Left hindlimb (tissue), 1 donor: ENCODE results near the gene ADTRP.
"Not testable (repeated sequence)": the region's sequence is repeated elsewhere in the genome, so short reads cannot be mapped to it uniquely, and the experiment has no call there.

Experiments
- DNase-seq: peaks from one replicate; pipeline ENCODE4 v3.0.0-alpha.2; 2018

The ADTRP gene

GRCh38 chr6:11802886-11803590, 24.4 kb upstream of the ADTRP start:
- no peak for DNase-seq

GRCh38 chr6:11800531-11800930, 21.9 kb upstream of the ADTRP start:
- DNase-seq = not testable (repeated sequence)

- DNase-seq = no peak
Observed at GRCh38 chr6:11798538-11798937, 19.9 kb upstream of the ADTRP start.

- DNase-seq = no peak
Observed at GRCh38 chr6:11798096-11798495, 19.5 kb upstream of the ADTRP start.

- DNase-seq = no peak
Observed at GRCh38 chr6:11796829-11797228, 18.2 kb upstream of the ADTRP start.

DNA sequence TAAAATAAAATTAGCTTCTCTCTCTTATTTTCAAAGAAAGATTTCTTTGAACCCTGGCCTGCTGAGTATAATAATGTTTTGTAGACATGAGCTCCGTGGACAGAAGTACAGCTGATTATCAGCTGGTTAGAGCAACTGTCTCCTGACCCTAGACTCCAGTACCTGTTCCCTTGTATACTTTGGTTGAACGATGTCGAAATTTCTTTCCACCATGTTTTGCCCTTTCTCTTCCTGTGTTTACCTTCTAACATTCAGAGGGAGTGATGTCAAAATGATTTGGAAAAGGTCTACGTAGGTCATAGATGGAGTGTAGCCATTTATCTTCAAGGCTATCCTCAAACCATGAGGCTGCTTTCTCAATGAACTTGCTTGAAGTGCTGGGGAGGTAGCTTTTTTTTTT, 16.8 kb upstream of the ADTRP start:
- DNase-seq = no peak

DNA sequence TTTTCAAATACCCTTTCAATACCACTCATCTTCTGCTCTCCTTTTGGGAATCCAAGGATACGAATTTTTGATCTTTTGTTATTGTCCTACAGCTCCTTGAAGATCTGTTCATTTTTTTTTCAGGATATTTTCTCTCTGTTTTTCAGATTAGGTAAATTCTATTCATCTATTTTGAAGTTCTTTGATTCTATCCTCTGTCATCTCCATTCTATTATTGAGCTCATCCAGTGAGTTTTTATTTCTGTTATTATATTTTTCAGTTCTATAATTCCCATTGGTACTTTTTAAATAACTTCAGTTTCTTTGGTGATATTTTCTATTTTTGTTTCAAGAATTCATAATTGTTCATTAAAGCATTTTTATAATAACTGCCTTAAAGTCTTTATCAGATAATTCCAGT, 14.7 kb upstream of the ADTRP start:
- no peak for DNase-seq

GRCh38 chr6:11791354-11792107, 12.9 kb upstream of the ADTRP start:
- DNase-seq = no peak

DNA sequence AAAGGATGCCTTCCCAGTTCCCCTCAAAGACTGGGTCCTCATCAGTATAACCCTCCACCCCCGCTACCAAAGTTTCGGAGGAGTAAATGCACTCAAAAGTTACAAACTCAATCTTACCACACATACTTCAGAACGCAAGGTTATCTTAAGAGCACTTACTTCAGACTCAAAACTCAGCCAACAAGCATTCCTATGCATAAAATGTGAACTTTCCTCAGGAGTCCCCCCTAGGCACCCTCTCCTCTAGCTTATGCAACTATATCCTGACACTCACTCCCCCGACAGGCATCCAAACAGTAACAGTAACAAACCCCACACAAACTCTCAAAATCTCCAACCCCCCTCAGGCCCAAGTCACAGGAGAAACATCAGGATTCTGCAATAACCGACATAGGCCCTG, 11.1 kb upstream of the ADTRP start:
- no peak for DNase-seq

- no peak for DNase-seq
Observed at GRCh38 chr6:11788043-11788442, 9.4 kb upstream of the ADTRP start.

- DNase-seq = no peak
Observed at GRCh38 chr6:11785774-11786579, 7.4 kb upstream of the ADTRP start.

DNA sequence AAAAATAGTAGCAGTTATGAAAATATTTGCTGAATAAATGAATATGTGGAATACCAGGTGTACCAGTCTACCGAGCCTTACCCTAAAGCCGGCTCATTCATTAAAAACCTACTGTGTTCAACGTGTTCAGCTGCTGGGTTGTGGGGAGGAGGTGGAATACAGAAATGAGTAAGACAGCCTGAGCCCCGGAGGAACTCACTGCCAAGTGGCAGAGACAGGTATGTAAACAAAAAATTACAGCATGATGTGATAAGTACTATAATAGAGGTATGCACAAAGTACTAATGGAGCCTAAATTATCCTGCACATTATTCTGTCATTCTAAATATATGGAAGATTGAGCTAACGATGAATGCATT, 6.8 kb upstream of the ADTRP start:
- DNase-seq = no peak

- DNase-seq = no peak
Observed at GRCh38 chr6:11784341-11784740, 5.7 kb upstream of the ADTRP start.

- no peak for DNase-seq
Observed at GRCh38 chr6:11783524-11784064, 5.0 kb upstream of the ADTRP start.

DNA sequence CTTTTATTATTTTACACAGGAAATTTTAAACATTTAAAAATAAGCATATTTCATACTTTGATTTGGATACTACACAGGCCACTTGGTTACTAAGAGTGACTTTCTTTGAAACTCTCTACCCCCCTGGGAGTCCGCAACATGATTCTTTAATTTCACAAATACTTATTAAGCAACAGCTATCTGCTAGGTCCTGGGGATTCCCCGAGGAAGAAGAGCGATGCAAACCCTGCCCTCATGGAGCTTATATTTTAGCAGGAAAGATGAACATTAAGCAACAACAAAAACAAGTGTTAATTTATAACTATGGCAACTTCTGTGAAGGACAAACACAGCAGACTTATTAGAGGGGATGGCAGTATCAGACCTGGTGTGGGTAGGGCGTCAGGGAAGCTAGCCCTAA, 3.9 kb upstream of the ADTRP start:
- no peak for DNase-seq

DNA sequence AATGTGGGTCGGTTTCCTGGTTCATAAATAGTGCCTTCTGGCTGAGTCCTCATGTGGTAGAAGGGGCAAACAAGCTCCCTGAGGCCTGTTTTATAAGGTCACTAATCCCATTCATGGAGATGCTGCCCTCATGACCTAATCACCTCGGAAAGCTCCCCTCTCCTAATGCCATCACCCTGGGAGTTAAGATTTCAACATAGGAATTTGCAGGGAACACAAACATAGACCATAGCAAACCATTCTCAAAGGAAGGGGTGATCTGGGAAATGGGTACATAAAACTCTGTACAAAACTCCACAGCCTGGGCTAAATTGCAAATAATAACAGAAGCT, 1.5 kb upstream of the ADTRP start:
- DNase-seq = no peak

- no peak for DNase-seq
Observed at GRCh38 chr6:11779329-11780096, 910 bp upstream of the ADTRP start.

DNA sequence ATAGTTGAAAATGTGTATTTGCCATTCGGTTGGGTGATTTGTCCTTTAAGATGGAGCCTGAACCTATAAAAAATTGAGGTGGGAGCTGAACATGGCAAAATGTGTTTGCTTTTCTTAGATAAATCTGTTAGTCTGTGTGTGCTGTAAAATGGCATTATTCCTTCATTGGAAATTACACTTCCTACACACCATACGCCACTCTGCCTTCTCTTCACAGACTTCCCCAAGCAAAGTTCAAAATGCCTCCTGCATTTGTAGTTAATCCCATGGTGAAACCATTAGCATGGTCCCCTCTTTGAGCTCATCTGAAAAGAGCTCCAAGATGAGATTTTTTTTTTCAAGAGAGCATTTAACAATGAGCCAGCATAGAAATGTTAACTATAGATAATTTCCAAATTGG, 567 bp downstream of the ADTRP start:
- DNase-seq = no peak

DNA sequence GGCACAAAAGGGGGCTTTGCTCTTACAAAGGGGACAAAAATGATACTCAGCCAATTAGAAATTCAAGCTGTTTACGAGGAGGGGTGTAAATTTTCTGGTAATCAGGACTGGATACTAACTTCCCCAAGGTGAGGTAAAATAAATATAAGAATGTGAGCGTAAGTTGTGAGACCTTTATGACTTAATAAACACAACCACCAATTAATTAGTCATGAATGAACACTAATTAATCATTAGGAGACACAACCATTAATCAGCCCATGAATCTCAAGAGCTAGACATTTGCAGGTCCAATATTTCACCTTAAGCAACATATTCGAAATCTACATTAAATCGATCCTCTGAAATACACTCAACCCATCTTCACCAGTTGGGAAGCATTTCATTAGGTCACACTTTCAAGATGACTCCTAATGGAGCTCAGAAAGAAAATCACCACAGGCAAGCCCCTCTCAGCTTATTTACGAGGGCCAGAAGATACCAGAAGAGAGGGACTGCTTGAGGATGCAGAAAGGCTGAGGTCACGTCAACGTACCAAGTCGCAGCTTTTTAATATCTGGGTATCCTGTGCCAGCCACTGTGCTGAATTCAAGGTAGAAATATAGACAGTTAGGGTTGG, 2.7 kb downstream of the ADTRP start:
- DNase-seq = no peak

GRCh38 chr6:11774426-11774825, 4.2 kb downstream of the ADTRP start:
- no peak for DNase-seq

- no peak for DNase-seq
Observed at GRCh38 chr6:11773581-11773980, 5.0 kb downstream of the ADTRP start.

GRCh38 chr6:11773013-11773412, 5.6 kb downstream of the ADTRP start:
- no peak for DNase-seq
